Left ventricle myocardium superior (tissue), 1 donor: ENCODE results near the gene CERS2. TPM values are rescaled to one million over a fixed set of nuclear protein-coding genes. Genes with fewer than 3 reads are reported as not detected.
"Not testable (repeated sequence)": the region's sequence is repeated elsewhere in the genome, so short reads cannot be mapped to it uniquely, and the experiment has no call there.

Experiments
- ATAC-seq: fragments of 200-7000 bp; cut with Tn5 transposase; one replicate; pipeline ENCODE4 v1.9.1; 2020; ENCODE audit warnings: mild to moderate bottlenecking, moderate library complexity
- DNase-seq: peaks from one replicate; pipeline ENCODE4 v3.0.0-alpha.2; 2020
- intact Hi-C: fragments of 100-400 bp; cut with micrococcal nuclease; formaldehyde crosslinking; loops from one replicate; pipeline ENCODE4 v1.11.0; 2022
- total RNA-seq: library from RNA; stranded (reverse); fragmentation: NEBNext Ultra II Directional; extraction: Animal tissue kit (Norgen Biotek cat#: 25700); gene quantifications from one replicate; pipeline ENCODE4 v1.2.1, GENCODE V29; 2021
- donor health status: DM: no; HTN: yes; CAD: no; lungs with severe emphysema.

Gene CERS2
- total RNA-seq, 1 donor from 2014 or later = 83.2 TPM

- no peak for DNase-seq
- ATAC-seq = no peak
- intact Hi-C loops = no loop called here
Measured at GRCh38 chr1:150973258-150973835, 1.3 kb downstream of the CERS2 start.

GRCh38 chr1:150972417-150972940 is 2.2 kb downstream of the CERS2 start:
- intact Hi-C loops = no loop called here
- DNase-seq (no peak), ATAC-seq (no peak)

GRCh38 chr1:150971583-150972416 is 2.8 kb downstream of the CERS2 start:
- DNase-seq (no peak), ATAC-seq (peak; percentile 9)
- intact Hi-C loops = no loop called here

GRCh38 chr1:150970808-150971582 is 3.6 kb downstream of the CERS2 start:
- peak; percentile 86 for DNase-seq
- intact Hi-C loops = no loop called here
- ATAC-seq = peak; percentile 83

- ATAC-seq (no peak), DNase-seq (no peak)
- intact Hi-C loops = no loop called here
Measured at GRCh38 chr1:150969626-150970025, 5.0 kb downstream of the CERS2 start.

- ATAC-seq (no peak), DNase-seq (no peak)
- intact Hi-C loops = no loop called here
Measured at GRCh38 chr1:150968491-150968890, 6.1 kb downstream of the CERS2 start.

GRCh38 chr1:150967936-150968335 is 6.7 kb downstream of the CERS2 start:
- intact Hi-C loops = no loop called here
- no peak for DNase-seq
- no peak for ATAC-seq

- ATAC-seq = no peak
- DNase-seq = no peak
- intact Hi-C loops = no loop called here
Measured at GRCh38 chr1:150966011-150966410, 8.6 kb downstream of the CERS2 start.

GRCh38 chr1:150965605-150966004 is 9.0 kb downstream of the CERS2 start:
- intact Hi-C loops = no loop called here
- DNase-seq = no peak
- no peak for ATAC-seq

- ATAC-seq (no peak), DNase-seq (no peak)
- intact Hi-C loops = no loop called here
Measured at GRCh38 chr1:150964164-150964489, 10.5 kb downstream of the CERS2 start.

GRCh38 chr1:150963321-150964163 is 11.1 kb downstream of the CERS2 start:
- intact Hi-C loops = no loop called here
- no peak for DNase-seq

GRCh38 chr1:150961756-150962155 is 12.9 kb downstream of the CERS2 start:
- ATAC-seq (no peak), DNase-seq (no peak)
- intact Hi-C loops = no loop called here

More at GRCh38 chr1:150963321-150964163, 11.1 kb downstream of the CERS2 start:
- ATAC-seq = no peak

GRCh38 chr1:150960646-150961045 is 14.0 kb downstream of the CERS2 start:
- ATAC-seq = no peak
- intact Hi-C loops = no loop called here
- no peak for DNase-seq

GRCh38 chr1:150957666-150958065 is 17.0 kb downstream of the CERS2 start:
- intact Hi-C loops = no loop called here
- no peak for DNase-seq
- no peak for ATAC-seq

GRCh38 chr1:150955280-150955679 is 19.4 kb downstream of the CERS2 start:
- peak; percentile 26 for ATAC-seq
- no peak for DNase-seq
- intact Hi-C loops = no loop called here

GRCh38 chr1:150954708-150955107 is 19.9 kb downstream of the CERS2 start:
- DNase-seq (no peak), ATAC-seq (no peak)
- intact Hi-C loops = no loop called here

- intact Hi-C loops = no loop called here
- ATAC-seq = no peak
- DNase-seq = no peak
Measured at GRCh38 chr1:150944856-150945255, 29.8 kb downstream of the CERS2 start.

- ATAC-seq = no peak
- intact Hi-C loops = no loop called here
Measured at GRCh38 chr1:150931773-150932172, 42.9 kb downstream of the CERS2 start.

GRCh38 chr1:150928775-150929174 is 45.9 kb downstream of the CERS2 start:
- intact Hi-C loops, DNase-seq, ATAC-seq: not testable (repeated sequence)

More at GRCh38 chr1:150931773-150932172, 42.9 kb downstream of the CERS2 start:
- DNase-seq = no peak
